K562 (cell line): ENCODE results near the gene TRIO. TPM values are rescaled to one million over a fixed set of nuclear protein-coding genes. Genes with fewer than 3 reads are reported as not detected.

ENCODE experiments used
- ATAC-seq: fragments of 200-7000 bp; cut with Tn5 transposase; 3 replicates; pipeline ENCODE4 v1.9.1; 2020; ENCODE audit warnings: moderate library complexity
- BruUV-seq: library from RNA; stranded (reverse); fragments of 400-500 nt; replicated peaks from 2 replicates; lab custom pipeline; 2021; lab: Mats Ljungman, UMichigan
- CTCF ChIA-PET: fragments of 300-600 bp; formaldehyde crosslinking; extraction: SDS; loops from one replicate; lab custom pipeline; 2021; ENCODE audit warnings: low intra/inter-chr PET ratio; lab: Yijun Ruan, JAX
- POLR2A ChIA-PET: fragments of 300-600, 350-650 bp; sonication (Branson Sonifier 250); formaldehyde crosslinking; extraction: SDS; loops from one replicate; lab custom pipeline; 2021; ENCODE audit warnings: antibody characterized with exemption, inconsistent platforms; lab: Yijun Ruan, JAX
- DNase-seq, 4 experiments: peaks; one replicate each; pipeline versions ENCODE4 v3.0.0 to v3.0.0-alpha.2; 2011 to 2018; ENCODE audit warnings: low spot score in 3 of 4, mixed read lengths in 3 of 4; ENCODE audit errors: extremely low read depth in 1 of 4
- FAIRE-seq: peaks from 2 replicates; lab custom pipeline; 2011; peaks lifted over from hg19 to GRCh38; lab: Jason Lieb, UNC
- H2AFZ ChIP-seq: 2 replicates; pipeline ENCODE4 v1.6.0; 2011; ENCODE audit warnings: low read depth, low read length, control low read depth, inconsistent platforms
- H3K27ac ChIP-seq: fragments of 200-600 bp; 3 replicates; pipeline ENCODE4 v1.8.0; 2011; ENCODE audit warnings: low read depth, mild to moderate bottlenecking, control low read depth, inconsistent platforms, low read length, moderate library complexity, mixed read lengths; ENCODE audit errors: extremely low read depth
- H3K27me3 ChIP-seq, 2 experiments: fragments of 300-600 bp in 1 of 2; 2 replicates in 1 of 2; 3 replicates in 1 of 2; pipeline versions ENCODE4 v1.6.0 to v1.8.0; 2011; ENCODE audit warnings: inconsistent platforms in 2 of 2, low read length in 2 of 2, mild to moderate bottlenecking in 1 of 2, mixed read lengths in 1 of 2, moderate library complexity in 1 of 2; ENCODE audit not compliant: control insufficient read depth in 2 of 2, insufficient read depth in 2 of 2
- H3K36me3 ChIP-seq: fragments of 300-600 bp; 3 replicates; pipeline ENCODE4 v1.8.0; 2011; ENCODE audit warnings: mild to moderate bottlenecking, low read length, inconsistent platforms; ENCODE audit not compliant: control insufficient read depth, insufficient read depth
- H3K4me1 ChIP-seq, 2 experiments: fragments of 200-600 bp in 1 of 2; replicated peaks in 1 of 2; 2 replicates in 1 of 2; 3 replicates in 1 of 2; pipeline versions ENCODE4 v1.5.1 to v1.8.0; 2011; ENCODE audit warnings: inconsistent platforms in 2 of 2, low read length in 2 of 2, mild to moderate bottlenecking in 1 of 2, mixed read lengths in 1 of 2, moderate library complexity in 1 of 2; ENCODE audit not compliant: control insufficient read depth in 2 of 2, insufficient read depth in 2 of 2
- H3K4me2 ChIP-seq: 2 replicates; pipeline ENCODE4 v1.6.1; 2011; ENCODE audit warnings: low read length, control low read depth, inconsistent platforms, mixed read lengths; ENCODE audit not compliant: insufficient read depth
- H3K4me3 ChIP-seq: fragments of 200-600 bp; sonication (generic), shearing (Covaris generic); 2 replicates; pipeline ENCODE4 v1.5.1; 2016; ENCODE audit warnings: control low read depth, inconsistent platforms
- H3K79me2 ChIP-seq: fragments of 200-600 bp; 3 replicates; pipeline ENCODE4 v1.8.0; 2011; ENCODE audit warnings: low read length, inconsistent platforms; ENCODE audit not compliant: control insufficient read depth, insufficient read depth
- H3K9ac ChIP-seq, 2 experiments: 2 replicates each; pipeline versions ENCODE4 v1.6.0 to v1.6.1; 2011; ENCODE audit warnings: low read depth in 2 of 2, low read length in 2 of 2, control low read depth in 1 of 2, inconsistent platforms in 1 of 2, mild to moderate bottlenecking in 1 of 2, mixed read lengths in 1 of 2; ENCODE audit not compliant: insufficient read depth in 1 of 2
- H3K9me1 ChIP-seq: one replicate; pipeline ENCODE4 v1.6.0; 2011; ENCODE audit warnings: inconsistent platforms, mild to moderate bottlenecking, low read length, moderate library complexity; ENCODE audit not compliant: control insufficient read depth, insufficient read depth
- H3K9me3 ChIP-seq: replicated peaks from 2 replicates; pipeline ENCODE4 v1.5.1; 2011; ENCODE audit warnings: low read depth, low read length, inconsistent platforms; ENCODE audit not compliant: control insufficient read depth, insufficient read depth
- H4K20me1 ChIP-seq: replicated peaks from 2 replicates; pipeline ENCODE4 v1.6.1; 2011; ENCODE audit warnings: low read length, inconsistent platforms, mixed read lengths; ENCODE audit not compliant: control insufficient read depth, insufficient read depth
- CBFA2T2 ChIP-seq: fragments of 450-650 bp; conservative IDR thresholded peaks from 2 replicates; pipeline ENCODE4 v1.6.1; 2017; ENCODE audit warnings: mild to moderate bottlenecking
- JUND ChIP-seq, 2 experiments: IDR thresholded peaks; 2 replicates in 1 of 2; 3 replicates in 1 of 2; pipeline ENCODE4 v1.6.1; 2011; ENCODE audit warnings: borderline replicate concordance in 2 of 2, low read depth in 2 of 2, low read length in 2 of 2, improper control_type of control experiment in 1 of 2, missing biosample characterization in 1 of 2, missing genetic modification characterization in 1 of 2, missing genetic modification reagents in 1 of 2
- NCOA2 ChIP-seq, 2 experiments: fragments of 450-650 bp; IDR thresholded peaks; 2 replicates each; pipeline ENCODE4 v1.6.1; 2018; ENCODE audit warnings: mild to moderate bottlenecking in 2 of 2, moderate library complexity in 1 of 2; ENCODE audit not compliant: partially characterized antibody in 2 of 2
- RBM22 ChIP-seq: fragments of 200-400 bp; formaldehyde crosslinking; IDR thresholded peaks from 2 replicates; pipeline ENCODE4 v1.6.1; 2018; ENCODE audit warnings: low read length, low read depth; ENCODE audit not compliant: poor library complexity, severe bottlenecking
- RBM39 ChIP-seq: fragments of 200-400 bp; formaldehyde crosslinking; optimal IDR thresholded peaks from 2 replicates; pipeline ENCODE3; 2018; ENCODE audit warnings: low read depth, low read length
- SRSF1 ChIP-seq: fragments of 200-400 bp; formaldehyde crosslinking; IDR thresholded peaks from 2 replicates; pipeline ENCODE4 v1.6.1; 2017; ENCODE audit warnings: mild to moderate bottlenecking, low read depth, low read length, moderate library complexity
- ZNF140 ChIP-seq: fragments of 250-450 bp; sonication (Bioruptor Pico); IDR thresholded peaks from 2 replicates; pipeline ENCODE4 v1.8.0; 2021; ENCODE audit warnings: moderate library complexity, mild to moderate bottlenecking, inconsistent platforms
- WGBS: fragments of 100-300 bp; shearing (Covaris generic); methylation state at CpG from one replicate; pipeline ENCODE4 v1.1.6; 2016; ENCODE audit warnings: low coverage, mixed read lengths; ENCODE audit not compliant: insufficient coverage; ENCODE audit errors: missing lambda C conversion rate; 5-methylcytosine and 5-hydroxymethylcytosine counted together
- in situ Hi-C: fragments of 300-500 bp; cut with MboI; formaldehyde crosslinking; loops from 4 replicates; pipeline ENCODE4 v1.15.0; 2018; ENCODE audit warnings: inconsistent platforms, mixed read lengths
- intact Hi-C: fragments of 100-400 bp; cut with micrococcal nuclease; formaldehyde crosslinking; loops from 2 replicates; pipeline ENCODE4 v1.14.2; 2022
- polyA plus RNA-seq, 8 experiments: library from polyadenylated mRNA; depleted of rRNA in 4 of 8; stranded (reverse) in 5 of 8; unstranded in 3 of 8; fragments of >200 nt; fragmentation: Nextera tagmentation in 2 of 8; fragmentation: Illumina TruSeq in 1 of 8; extraction: Ambion mirVana in 2 of 8; extraction: Trizol in 1 of 8; gene quantifications; 2 replicates each; pipeline versions ENCODE4 v1.2.1 to v1.2.3, GENCODE V29; 2011 to 2014; ENCODE audit warnings: inconsistent platforms in 1 of 8, missing spikeins in 1 of 8
- total RNA-seq, 7 experiments: library from RNA; depleted of rRNA in 6 of 7; stranded (reverse); fragments of >200 nt in 6 of 7; fragmentation: Illumina TruSeq in 2 of 7; extraction: Trizol in 2 of 7; gene quantifications; 2 replicates each; pipeline versions ENCODE4 v1.2.1 to v1.2.3, GENCODE V29; 2011 to 2021; ENCODE audit warnings: low replicate concordance in 1 of 7

The TRIO gene
- total and polyA plus RNA-seq, 9 of the 15 experiments (the other 6 are each of a cell fraction or from before 2014, with no cell fraction given), result 0.24 to 5.0 (median 1.1) TPM

GRCh38 chr5:14400085-14400484 lies 256.9 kb downstream of the TRIO start:
- Histone ChIP-seq H3K9ac (no peak overlapping the region), H3K4me3 (no peak overlapping the region), H3K36me3 (no peaks in the 10 kb centered on the region), H3K4me2 (no peak overlapping the region), H3K9me1 (no peaks in the 10 kb centered on the region), H3K4me1 (no peaks in the 10 kb centered on the region), H3K27ac (no peak overlapping the region), H3K9me3 (no peaks in the 10 kb centered on the region), H3K79me2 (no peaks in the 10 kb centered on the region), H2AFZ (no peak overlapping the region), H4K20me1 (no peaks in the 10 kb centered on the region), H3K27me3 (peaks cover 0 to 13% of the 10 kb centered on the region in 2 experiments; a peak in 2 of 5 replicates)
- BruUV-seq, result no TSS peak
- in situ Hi-C loops, result no loop called here
- ATAC-seq (no peak), FAIRE-seq (no peak), DNase-seq (no peak)
- TF ChIP-seq RBM22 (no peak), CBFA2T2 (no peak), ZNF140 (CRISPR knock-in tag) (no peak), SRSF1 (no peak), RBM39 (no peak), JUND (IDR thresholded peaks at IDR 0.05; ENCODE audit: borderline replicate concordance, low read depth, low read length) (no peak), JUND (tag; IDR thresholded peaks at IDR 0.05; ENCODE audit: borderline replicate concordance, low read depth, low read length) (no peak), NCOA2 (IDR thresholded peaks at IDR 0.05; ENCODE audit: partially characterized antibody in 2 of 2) (no peak)
- ChIA-PET CTCF (interaction anchor here (0.7 to 1.2 kb wide), 2 partner anchors 249 to 425 kb away, joined by 3 to 7 read pairs; no protein-coding TSS in a partner anchor), POLR2A (interaction anchor here (0.6 kb wide), 1 partner anchor 12 kb away, joined by 3 read pairs; no protein-coding TSS in a partner anchor)
- intact Hi-C loops, result no loop called here
- WGBS, result 0% methylated on average over 2 of the region's 2 CpGs
